ENCODE results near the gene ABCE1.

The ABCE1 gene

GRCh38 chr4:145061318-145061920 lies 36.7 kb upstream of the ABCE1 start:
- TF ChIP-seq CTCF (IDR thresholded peaks at IDR 0.05): peak; percentile 21
- no peak overlapping the region for H3K27ac ChIP-seq
- H3K4me3 ChIP-seq: no peak overlapping the region
- DNase-seq (ENCODE audit: low spot score): no peak

GRCh38 chr4:145066063-145066501 lies 32.0 kb upstream of the ABCE1 start:
- H3K4me3 ChIP-seq: no peak overlapping the region
- no peak for TF ChIP-seq CTCF (IDR thresholded peaks at IDR 0.05)
- no peak overlapping the region for H3K27ac ChIP-seq
- no peak for DNase-seq (ENCODE audit: low spot score)

GRCh38 chr4:145069361-145069760 lies 28.8 kb upstream of the ABCE1 start:
- no peak for TF ChIP-seq CTCF (IDR thresholded peaks at IDR 0.05)
- no peak for DNase-seq (ENCODE audit: low spot score)
- Histone ChIP-seq H3K27ac (no peak overlapping the region), H3K4me3 (no peak overlapping the region)

- H3K4me3 ChIP-seq: no peak overlapping the region
- no peak overlapping the region for H3K27ac ChIP-seq
- DNase-seq (ENCODE audit: low spot score): no peak
- TF ChIP-seq CTCF (IDR thresholded peaks at IDR 0.05): no peak
Measured at GRCh38 chr4:145071560-145071959, 26.6 kb upstream of the ABCE1 start.

- no peak overlapping the region for H3K27ac ChIP-seq
- no peak overlapping the region for H3K4me3 ChIP-seq
- no peak for DNase-seq (ENCODE audit: low spot score)
- no peak for TF ChIP-seq CTCF (IDR thresholded peaks at IDR 0.05)
Measured at GRCh38 chr4:145075742-145076468, 22.2 kb upstream of the ABCE1 start.

- Histone ChIP-seq H3K4me3 (no peak overlapping the region), H3K27ac (no peak overlapping the region)
- DNase-seq (ENCODE audit: low spot score): no peak
- no peak for TF ChIP-seq CTCF (IDR thresholded peaks at IDR 0.05)
Measured at GRCh38 chr4:145076469-145076855, 21.6 kb upstream of the ABCE1 start.

- H3K27ac ChIP-seq: no peak overlapping the region
- H3K4me3 ChIP-seq: no peak overlapping the region
- DNase-seq (ENCODE audit: low spot score): no peak
- no peak for TF ChIP-seq CTCF (IDR thresholded peaks at IDR 0.05)
Measured at GRCh38 chr4:145081756-145082155, 16.4 kb upstream of the ABCE1 start.

Data from coronary artery (tissue), 2 donors.